Measurements from ENCODE around the gene TAF3. TPM values are rescaled to one million over a fixed set of nuclear protein-coding genes. Genes with fewer than 3 reads are reported as not detected.

The TAF3 gene
- total RNA-seq, 1 donor from 2014 or later = 9.1 TPM

GRCh38 chr10:7933757-7934156, 115.5 kb downstream of the TAF3 start:
- peaks cover 18% of the 10 kb centered on the region for H3K9me3 Mint-ChIP-seq (ENCODE audit: unreplicated experiment)
- no peak for TF ChIP-seq CTCF (IDR thresholded peaks at IDR 0.05)
- H3K27me3 Mint-ChIP-seq (ENCODE audit: unreplicated experiment) = no peaks in the 10 kb centered on the region
- DNase-seq (ENCODE audit: extremely low spot score, unreplicated experiment) = no peak
- peaks cover 4% of the 10 kb centered on the region for H3K4me1 Mint-ChIP-seq (ENCODE audit: unreplicated experiment)
- H3K4me3 Mint-ChIP-seq (ENCODE audit: unreplicated experiment) = no peak overlapping the region
- H3K36me3 Mint-ChIP-seq (ENCODE audit: unreplicated experiment) = peaks cover 8% of the 10 kb centered on the region
- H3K27ac Mint-ChIP-seq (ENCODE audit: unreplicated experiment) = no peak overlapping the region

GRCh38 chr10:7937315-7937945, 119.1 kb downstream of the TAF3 start:
- DNase-seq (ENCODE audit: extremely low spot score, unreplicated experiment) = no peak
- H3K27ac Mint-ChIP-seq (ENCODE audit: unreplicated experiment) = no peak overlapping the region
- no peaks in the 10 kb centered on the region for H3K4me1 Mint-ChIP-seq (ENCODE audit: unreplicated experiment)
- TF ChIP-seq CTCF (IDR thresholded peaks at IDR 0.05) = no peak
- H3K4me3 Mint-ChIP-seq (ENCODE audit: unreplicated experiment) = no peak overlapping the region
- H3K9me3 Mint-ChIP-seq (ENCODE audit: unreplicated experiment) = peaks cover 26% of the 10 kb centered on the region
- H3K27me3 Mint-ChIP-seq (ENCODE audit: unreplicated experiment) = no peaks in the 10 kb centered on the region
- peaks cover 13% of the 10 kb centered on the region for H3K36me3 Mint-ChIP-seq (ENCODE audit: unreplicated experiment)

- Mint-ChIP-seq H3K27me3 (ENCODE audit: unreplicated experiment) (no peaks in the 10 kb centered on the region), H3K9me3 (ENCODE audit: unreplicated experiment) (peaks cover 26% of the 10 kb centered on the region), H3K36me3 (ENCODE audit: unreplicated experiment) (peaks cover 13% of the 10 kb centered on the region), H3K27ac (ENCODE audit: unreplicated experiment) (no peak overlapping the region), H3K4me1 (ENCODE audit: unreplicated experiment) (peaks cover 14% of the 10 kb centered on the region), H3K4me3 (ENCODE audit: unreplicated experiment) (no peak overlapping the region)
- no peak for TF ChIP-seq CTCF (IDR thresholded peaks at IDR 0.05)
- no peak for DNase-seq (ENCODE audit: extremely low spot score, unreplicated experiment)
Observed at GRCh38 chr10:7941576-7941975, 123.3 kb downstream of the TAF3 start.

GRCh38 chr10:7942316-7942715, 124.0 kb downstream of the TAF3 start:
- DNase-seq (ENCODE audit: extremely low spot score, unreplicated experiment) = no peak
- Mint-ChIP-seq H3K4me1 (ENCODE audit: unreplicated experiment) (peaks cover 17% of the 10 kb centered on the region), H3K27ac (ENCODE audit: unreplicated experiment) (no peak overlapping the region), H3K36me3 (ENCODE audit: unreplicated experiment) (peaks cover 10% of the 10 kb centered on the region), H3K4me3 (ENCODE audit: unreplicated experiment) (no peak overlapping the region), H3K9me3 (ENCODE audit: unreplicated experiment) (peaks cover 21% of the 10 kb centered on the region), H3K27me3 (ENCODE audit: unreplicated experiment) (no peaks in the 10 kb centered on the region)
- TF ChIP-seq CTCF (IDR thresholded peaks at IDR 0.05) = no peak

- peaks cover 21% of the 10 kb centered on the region for H3K4me1 Mint-ChIP-seq (ENCODE audit: unreplicated experiment)
- H3K9me3 Mint-ChIP-seq (ENCODE audit: unreplicated experiment) = peaks cover 15% of the 10 kb centered on the region
- no peak overlapping the region for H3K4me3 Mint-ChIP-seq (ENCODE audit: unreplicated experiment)
- no peak for DNase-seq (ENCODE audit: extremely low spot score, unreplicated experiment)
- H3K36me3 Mint-ChIP-seq (ENCODE audit: unreplicated experiment) = peaks cover 10% of the 10 kb centered on the region
- H3K27ac Mint-ChIP-seq (ENCODE audit: unreplicated experiment) = no peak overlapping the region
- H3K27me3 Mint-ChIP-seq (ENCODE audit: unreplicated experiment) = no peaks in the 10 kb centered on the region
- no peak for TF ChIP-seq CTCF (IDR thresholded peaks at IDR 0.05)
Observed at GRCh38 chr10:7942859-7943258, 124.6 kb downstream of the TAF3 start.

Data from osteocyte (in vitro differentiated cells).